WERI-Rb-1 (cell line): ENCODE measurements around the gene OR56A5.

Experiments
- DNase-seq: peaks from one replicate; pipeline ENCODE4 v3.0.0-alpha.2; 2020
- H3K27ac ChIP-seq: fragments of 250-450 bp; sonication (Bioruptor Pico); 2 replicates; pipeline ENCODE4 v1.5.1; 2020; ENCODE audit warnings: mild to moderate bottlenecking, moderate library complexity
- H3K27me3 ChIP-seq: fragments of 250-450 bp; sonication (Bioruptor Pico); 2 replicates; pipeline ENCODE4 v1.5.1; 2021; ENCODE audit warnings: mild to moderate bottlenecking, low read depth, moderate library complexity; ENCODE audit not compliant: insufficient read depth, severe bottlenecking
- H3K36me3 ChIP-seq: fragments of 250-450 bp; sonication (Bioruptor Pico); 2 replicates; pipeline ENCODE4 v1.5.1; 2020; ENCODE audit warnings: mild to moderate bottlenecking, moderate library complexity
- H3K4me3 ChIP-seq: 2 replicates; pipeline ENCODE4 v1.5.1; 2011; ENCODE audit warnings: low read depth, mild to moderate bottlenecking, control low read depth, low read length
- H3K9me3 ChIP-seq: fragments of 250-450 bp; sonication (Bioruptor Pico); 2 replicates; pipeline ENCODE4 v1.5.1; 2021; ENCODE audit warnings: mild to moderate bottlenecking, moderate library complexity; ENCODE audit not compliant: severe bottlenecking
- TF ChIP-seq, protein P1 (sequence below): IDR thresholded peaks from 2 replicates; pipeline ENCODE4 v1.5.1; 2011; ENCODE audit warnings: low read depth, mild to moderate bottlenecking, control low read depth, inconsistent platforms, low read length

Gene OR56A5

DNA sequence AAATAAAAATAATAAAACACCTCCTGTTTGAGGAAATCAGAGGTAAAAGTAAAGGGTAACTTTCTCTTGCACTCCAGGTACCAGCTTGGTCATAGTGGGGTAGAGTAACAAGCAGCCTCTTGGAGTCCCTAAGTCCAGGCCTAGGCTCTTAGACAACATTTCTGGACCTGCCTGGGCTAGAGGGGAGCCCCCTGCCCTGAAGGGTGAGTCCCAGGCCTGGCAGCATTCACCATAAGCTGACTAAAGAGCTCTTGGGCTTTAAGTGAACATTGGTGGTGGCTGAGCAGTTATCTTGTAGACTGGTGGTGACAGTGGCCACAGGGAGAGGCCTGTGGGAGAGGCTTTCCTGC, 44.9 kb downstream of the OR56A5 start:
- no peaks in the 10 kb centered on the region for H3K36me3 ChIP-seq
- H3K27me3 ChIP-seq = peaks cover 20% of the 10 kb centered on the region
- peaks cover 4% of the 10 kb centered on the region for H3K9me3 ChIP-seq
- no peak for DNase-seq
- TF ChIP-seq, protein P1, sequence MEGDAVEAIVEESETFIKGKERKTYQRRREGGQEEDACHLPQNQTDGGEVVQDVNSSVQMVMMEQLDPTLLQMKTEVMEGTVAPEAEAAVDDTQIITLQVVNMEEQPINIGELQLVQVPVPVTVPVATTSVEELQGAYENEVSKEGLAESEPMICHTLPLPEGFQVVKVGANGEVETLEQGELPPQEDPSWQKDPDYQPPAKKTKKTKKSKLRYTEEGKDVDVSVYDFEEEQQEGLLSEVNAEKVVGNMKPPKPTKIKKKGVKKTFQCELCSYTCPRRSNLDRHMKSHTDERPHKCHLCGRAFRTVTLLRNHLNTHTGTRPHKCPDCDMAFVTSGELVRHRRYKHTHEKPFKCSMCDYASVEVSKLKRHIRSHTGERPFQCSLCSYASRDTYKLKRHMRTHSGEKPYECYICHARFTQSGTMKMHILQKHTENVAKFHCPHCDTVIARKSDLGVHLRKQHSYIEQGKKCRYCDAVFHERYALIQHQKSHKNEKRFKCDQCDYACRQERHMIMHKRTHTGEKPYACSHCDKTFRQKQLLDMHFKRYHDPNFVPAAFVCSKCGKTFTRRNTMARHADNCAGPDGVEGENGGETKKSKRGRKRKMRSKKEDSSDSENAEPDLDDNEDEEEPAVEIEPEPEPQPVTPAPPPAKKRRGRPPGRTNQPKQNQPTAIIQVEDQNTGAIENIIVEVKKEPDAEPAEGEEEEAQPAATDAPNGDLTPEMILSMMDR = no peak
- H3K4me3 ChIP-seq = no peak overlapping the region
- H3K27ac ChIP-seq = no peak overlapping the region

DNA sequence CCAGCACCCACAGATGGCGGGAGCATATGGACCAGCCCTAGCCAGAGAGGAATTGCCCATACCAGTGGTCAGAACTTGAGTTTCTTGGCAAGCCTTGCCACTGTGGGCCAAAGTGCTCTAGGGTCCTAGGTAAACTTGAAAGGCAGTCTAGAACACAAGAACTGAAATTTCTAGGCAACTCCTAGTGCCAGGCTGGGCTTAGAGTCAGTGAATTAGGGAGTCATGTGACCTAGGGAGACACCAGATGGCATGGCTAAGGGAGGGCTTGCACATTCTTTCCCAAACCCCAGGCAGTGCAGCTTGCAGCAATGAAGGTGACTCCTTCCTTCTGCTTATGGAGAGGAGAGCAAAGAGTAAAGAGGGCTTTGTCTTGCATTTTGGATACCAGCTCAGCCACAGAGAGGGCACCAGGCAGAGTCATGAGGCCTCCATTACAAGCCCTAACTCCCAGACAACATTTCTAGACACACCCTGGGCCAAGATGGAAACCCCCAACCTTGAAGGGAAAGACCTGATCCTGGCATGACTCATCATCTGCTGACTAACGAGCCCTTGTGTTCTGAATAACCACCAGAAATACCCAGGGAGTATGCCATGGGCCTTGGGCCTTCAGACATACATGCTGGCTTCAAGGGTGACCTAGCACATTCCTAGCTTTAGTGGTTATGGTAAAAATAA, 45.4 kb downstream of the OR56A5 start:
- no peak for DNase-seq
- Histone ChIP-seq H3K27me3 (peaks cover 17% of the 10 kb centered on the region), H3K27ac (no peak overlapping the region), H3K36me3 (no peaks in the 10 kb centered on the region), H3K9me3 (peaks cover 4% of the 10 kb centered on the region), H3K4me3 (no peak overlapping the region)
- TF ChIP-seq, protein P1 = no peak
